Measurements from ENCODE around the gene ADD3. TPM values are rescaled to one million over a fixed set of nuclear protein-coding genes. Genes with fewer than 3 reads are reported as not detected.
"Not testable (repeated sequence)": the region's sequence is repeated elsewhere in the genome, so short reads cannot be mapped to it uniquely, and the experiment has no call there.

The ADD3 gene
- total RNA-seq, 1 experiment from 2014 or later: 152 TPM

- DNase-seq (ENCODE audit: low read depth): peak; percentile 10
Measured at GRCh38 chr10:110033701-110034235, 26.0 kb downstream of the ADD3 start.

- DNase-seq (ENCODE audit: low read depth): no peak
Measured at GRCh38 chr10:110034596-110034995, 26.8 kb downstream of the ADD3 start.

- DNase-seq (ENCODE audit: low read depth): no peak
Measured at GRCh38 chr10:110035070-110035921, 27.5 kb downstream of the ADD3 start.

- DNase-seq (ENCODE audit: low read depth): no peak
Measured at GRCh38 chr10:110036640-110037039, 28.9 kb downstream of the ADD3 start.

- DNase-seq (ENCODE audit: low read depth): no peak
Measured at GRCh38 chr10:110039254-110039653, 31.5 kb downstream of the ADD3 start.

GRCh38 chr10:110040108-110040507 lies 32.3 kb downstream of the ADD3 start:
- no peak for DNase-seq (ENCODE audit: low read depth)

- peak; percentile 20 for DNase-seq (ENCODE audit: low read depth)
Measured at GRCh38 chr10:110040767-110041478, 33.1 kb downstream of the ADD3 start.

- DNase-seq (ENCODE audit: low read depth): no peak
Measured at GRCh38 chr10:110041479-110041829, 33.7 kb downstream of the ADD3 start.

GRCh38 chr10:110042181-110042580 lies 34.4 kb downstream of the ADD3 start:
- DNase-seq (ENCODE audit: low read depth): no peak

- no peak for DNase-seq (ENCODE audit: low read depth)
Measured at GRCh38 chr10:110042891-110043290, 35.1 kb downstream of the ADD3 start.

- DNase-seq (ENCODE audit: low read depth): no peak
Measured at GRCh38 chr10:110044681-110045080, 36.9 kb downstream of the ADD3 start.

- DNase-seq (ENCODE audit: low read depth): no peak
Measured at GRCh38 chr10:110045772-110046171, 38.0 kb downstream of the ADD3 start.

GRCh38 chr10:110048145-110048544 lies 40.4 kb downstream of the ADD3 start:
- DNase-seq (ENCODE audit: low read depth): not testable (repeated sequence)

GRCh38 chr10:110048781-110049180 lies 41.0 kb downstream of the ADD3 start:
- DNase-seq (ENCODE audit: low read depth): no peak

- not testable (repeated sequence) for DNase-seq (ENCODE audit: low read depth)
Measured at GRCh38 chr10:110049889-110050591, 42.3 kb downstream of the ADD3 start.

GRCh38 chr10:110051487-110051886 lies 43.7 kb downstream of the ADD3 start:
- no peak for DNase-seq (ENCODE audit: low read depth)

- DNase-seq (ENCODE audit: low read depth): no peak
Measured at GRCh38 chr10:110052916-110053315, 45.1 kb downstream of the ADD3 start.

- DNase-seq (ENCODE audit: low read depth): peak; percentile 68
Measured at GRCh38 chr10:110056822-110057221, 49.0 kb downstream of the ADD3 start.

GRCh38 chr10:110057456-110057855 lies 49.7 kb downstream of the ADD3 start:
- DNase-seq (ENCODE audit: low read depth): peak; percentile 6

- no peak for DNase-seq (ENCODE audit: low read depth)
Measured at GRCh38 chr10:110058212-110058611, 50.4 kb downstream of the ADD3 start.

GRCh38 chr10:110059925-110060324 lies 52.1 kb downstream of the ADD3 start:
- no peak for DNase-seq (ENCODE audit: low read depth)

- DNase-seq (ENCODE audit: low read depth): no peak
Measured at GRCh38 chr10:110061687-110062086, 53.9 kb downstream of the ADD3 start.

Measured in M059J (cell line).